Small intestine (tissue), 7 donors: ENCODE measurements around the gene TTLL1. TPM values are rescaled to one million over a fixed set of nuclear protein-coding genes. Genes with fewer than 3 reads are reported as not detected.
"Not testable (repeated sequence)": the region's sequence is repeated elsewhere in the genome, so short reads cannot be mapped to it uniquely, and the experiment has no call there.

Experiments used
- DNase-seq, 2 donors: peaks; one replicate each; pipeline versions ENCODE4 v3.0.0 to v3.0.0-alpha.2; 2013
- FAIRE-seq: peaks from 2 replicates; lab custom pipeline; 2012; peaks lifted over from hg19 to GRCh38; lab: Jason Lieb, UNC
- H3K27ac ChIP-seq, 3 donors: one replicate each; pipeline ENCODE4 v1.5.1; 2013; ENCODE audit warnings: low read length in 2 of 3, mild to moderate bottlenecking in 2 of 3, control low read depth in 1 of 3, inconsistent platforms in 1 of 3, low read depth in 1 of 3, moderate library complexity in 1 of 3
- H3K27me3 ChIP-seq, 3 donors: one replicate each; pipeline ENCODE4 v1.6.1; 2013; ENCODE audit warnings: low read length in 3 of 3, inconsistent platforms in 1 of 3; ENCODE audit not compliant: control insufficient read depth in 3 of 3, insufficient read depth in 3 of 3
- H3K36me3 ChIP-seq, 3 donors: one replicate each; pipeline ENCODE4 v1.6.1; 2013; ENCODE audit warnings: low read length in 3 of 3, inconsistent platforms in 1 of 3, low read depth in 1 of 3, mild to moderate bottlenecking in 1 of 3, moderate library complexity in 1 of 3; ENCODE audit not compliant: control insufficient read depth in 3 of 3, insufficient read depth in 2 of 3
- H3K4me1 ChIP-seq, 3 donors: one replicate each; pipeline ENCODE4 v1.6.1; 2013; ENCODE audit warnings: low read length in 2 of 3, inconsistent platforms in 1 of 3, low read depth in 1 of 3, mild to moderate bottlenecking in 1 of 3, moderate library complexity in 1 of 3; ENCODE audit not compliant: control insufficient read depth in 3 of 3, insufficient read depth in 2 of 3
- H3K4me3 ChIP-seq, 3 donors: one replicate each; pipeline ENCODE4 v1.5.1; 2013; ENCODE audit warnings: low read length in 3 of 3, control low read depth in 1 of 3, inconsistent platforms in 1 of 3, low read depth in 1 of 3, mild to moderate bottlenecking in 1 of 3, moderate library complexity in 1 of 3
- H3K9me3 ChIP-seq, 2 donors: one replicate each; pipeline ENCODE4 v1.6.1; 2013; ENCODE audit warnings: low read depth in 1 of 2, low read length in 1 of 2; ENCODE audit not compliant: control insufficient read depth in 2 of 2, insufficient read depth in 1 of 2
- WGBS, 3 donors: extraction: QIAGEN DNeasy Blood & Tissue Kit; methylation state at CpG; one replicate each; pipeline ENCODE4 v1.1.7; 2013; 5-methylcytosine and 5-hydroxymethylcytosine counted together
- polyA plus RNA-seq, 4 donors: library from polyadenylated mRNA; stranded (reverse) in 3 of 4; unstranded in 1 of 4; fragments of 200-250 nt in 3 of 4; fragments of 120-200 nt in 1 of 4; gene quantifications; one replicate each; pipeline versions ENCODE4 v1.2.1 to v1.2.3, GENCODE V29; 2013
- donor health status: healthy with polysubstance abuse.
- donor health status: control.
- donor health status: control.
- donor health status: Bipolar disorder and iron deficiency.
- donor health status: healthy.

Gene TTLL1
- polyA plus RNA-seq, 4 donors = 1.1 to 4.2 (median 2.4) TPM

DNA sequence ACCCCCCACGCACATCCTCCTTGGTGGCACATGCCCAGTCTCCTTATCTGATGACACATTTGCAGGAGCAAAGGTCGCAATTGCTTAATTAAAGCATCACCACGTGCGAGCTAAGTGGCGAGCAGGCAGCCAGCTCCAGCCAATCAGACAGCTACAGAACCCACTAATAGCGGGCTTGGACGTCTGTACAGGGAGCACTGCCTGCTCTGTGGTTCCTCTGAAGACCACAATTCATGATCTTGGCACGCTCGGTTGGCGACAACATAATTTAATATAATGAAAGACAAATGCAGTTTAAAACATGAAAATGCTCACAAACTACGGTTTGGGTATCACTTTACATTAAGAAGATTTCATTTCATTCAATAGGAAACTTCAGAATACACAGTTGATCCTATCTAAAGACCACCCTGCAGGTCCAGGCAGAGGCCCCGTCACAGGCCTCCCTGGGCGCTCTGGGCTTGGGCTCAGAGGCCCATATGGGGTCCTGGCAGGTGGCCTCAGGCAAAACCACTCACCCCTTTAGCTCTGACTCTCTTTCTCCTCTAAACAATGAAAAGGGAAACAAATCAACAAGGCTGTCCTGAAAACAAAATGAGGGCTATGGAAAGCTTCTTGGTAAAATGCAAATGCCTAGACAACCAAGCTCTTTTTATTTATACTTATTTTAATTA lies 84.7 kb downstream of the TTLL1 start:
- peak overlapping the region in 2 of 3 donors; percentile 24 to 70 for H3K27ac ChIP-seq
- H3K36me3 ChIP-seq = peaks cover 0 to 3% (median 0%) of the 10 kb centered on the region in 3 donors
- no peaks in the 10 kb centered on the region for H3K27me3 ChIP-seq
- H3K9me3 ChIP-seq = no peaks in the 10 kb centered on the region
- DNase-seq (peak; percentile 81 to 92), FAIRE-seq (no peak)
- H3K4me1 ChIP-seq = peaks cover 18 to 54% (median 19%) of the 10 kb centered on the region in 3 donors
- WGBS, 3 donors = 22 to 44% (median 26%) methylated on average over 13 of the region's 13 CpGs
- H3K4me3 ChIP-seq = no peak overlapping the region

DNA sequence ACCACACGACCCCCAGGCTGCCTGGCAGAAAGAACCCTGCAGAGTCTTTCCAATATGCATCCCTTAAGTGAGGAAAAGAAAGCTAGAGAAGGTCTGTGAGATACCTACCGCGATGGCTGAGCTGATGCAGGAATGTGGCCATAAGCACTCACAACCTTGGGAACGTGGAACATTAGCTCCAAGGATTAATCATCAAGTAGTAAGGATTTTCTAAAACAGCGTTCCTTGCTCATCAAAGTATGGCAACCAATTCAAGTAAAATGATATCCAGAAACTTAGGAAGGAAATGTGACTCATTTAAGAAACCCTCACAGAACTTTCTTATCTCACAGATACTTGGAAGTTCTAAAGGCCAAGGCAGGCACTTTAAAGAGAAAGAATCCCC lies 87.0 kb downstream of the TTLL1 start:
- WGBS, 3 donors = 44 to 49% (median 46%) methylated on average over 5 of the region's 5 CpGs
- FAIRE-seq (no peak), DNase-seq (no peak)
- Histone ChIP-seq H3K27ac (peak overlapping the region in 1 of 3 donors; percentile 45), H3K4me1 (peaks cover 15 to 35% (median 17%) of the 10 kb centered on the region in 3 donors), H3K9me3 (peaks cover 0 to 9% of the 10 kb centered on the region in 2 donors), H3K4me3 (no peak overlapping the region), H3K27me3 (no peaks in the 10 kb centered on the region), H3K36me3 (peaks cover 0 to 3% (median 0%) of the 10 kb centered on the region in 3 donors)

DNA sequence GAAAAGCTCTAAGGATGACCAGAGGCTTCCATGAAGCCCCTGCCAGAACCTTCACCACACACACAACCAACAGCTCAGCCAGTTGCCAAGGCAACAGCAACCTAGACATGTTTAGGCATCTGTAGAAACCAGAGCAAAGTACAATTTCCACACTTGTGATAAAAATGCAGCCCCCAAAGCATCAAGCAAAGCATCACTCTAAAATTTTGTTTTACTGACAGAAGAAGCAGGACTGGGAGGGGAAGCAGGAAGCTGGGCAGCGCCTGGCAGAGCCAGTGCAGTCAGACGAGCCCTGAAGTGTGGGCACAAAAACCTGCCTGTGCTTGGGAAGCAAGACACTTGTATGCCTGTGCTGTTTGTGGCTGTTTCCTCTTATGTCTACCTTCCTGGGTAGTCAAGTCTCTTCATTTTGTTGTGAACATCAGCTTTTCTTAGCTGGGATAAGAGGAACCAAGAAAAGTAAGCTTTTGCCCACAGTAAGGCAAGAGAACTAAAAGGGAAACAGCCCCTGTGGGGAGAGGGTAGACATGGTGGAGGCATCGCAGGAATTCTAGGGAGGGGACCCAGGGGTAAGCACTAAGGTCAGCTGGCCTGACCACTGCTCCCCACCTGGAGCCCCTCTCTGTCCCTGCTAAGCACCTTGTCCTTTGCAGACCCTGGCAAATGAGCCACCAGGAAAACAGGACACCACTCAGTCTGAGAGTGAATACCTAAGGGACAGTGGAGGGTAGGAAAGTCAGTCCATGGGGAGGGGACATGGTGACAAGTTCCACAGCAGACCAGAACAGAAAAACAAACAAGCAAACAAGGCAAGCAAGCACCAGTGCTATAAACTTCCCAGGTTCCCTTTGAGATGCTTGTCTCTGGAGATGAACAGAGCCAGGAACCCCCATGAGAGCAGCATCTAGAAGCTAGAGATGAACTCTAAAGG lies 87.7 kb downstream of the TTLL1 start:
- Histone ChIP-seq H3K27ac (peak overlapping the region in 1 of 3 donors; percentile 45), H3K4me3 (no peak overlapping the region), H3K27me3 (no peaks in the 10 kb centered on the region), H3K4me1 (peaks cover 15 to 37% (median 15%) of the 10 kb centered on the region in 3 donors), H3K9me3 (peaks cover 0 to 9% of the 10 kb centered on the region in 2 donors), H3K36me3 (peaks cover 0 to 3% (median 0%) of the 10 kb centered on the region in 3 donors)
- WGBS, 3 donors = 44 to 50% (median 46%) methylated on average over 3 of the region's 3 CpGs
- FAIRE-seq = no peak
- DNase-seq = no peak

DNA sequence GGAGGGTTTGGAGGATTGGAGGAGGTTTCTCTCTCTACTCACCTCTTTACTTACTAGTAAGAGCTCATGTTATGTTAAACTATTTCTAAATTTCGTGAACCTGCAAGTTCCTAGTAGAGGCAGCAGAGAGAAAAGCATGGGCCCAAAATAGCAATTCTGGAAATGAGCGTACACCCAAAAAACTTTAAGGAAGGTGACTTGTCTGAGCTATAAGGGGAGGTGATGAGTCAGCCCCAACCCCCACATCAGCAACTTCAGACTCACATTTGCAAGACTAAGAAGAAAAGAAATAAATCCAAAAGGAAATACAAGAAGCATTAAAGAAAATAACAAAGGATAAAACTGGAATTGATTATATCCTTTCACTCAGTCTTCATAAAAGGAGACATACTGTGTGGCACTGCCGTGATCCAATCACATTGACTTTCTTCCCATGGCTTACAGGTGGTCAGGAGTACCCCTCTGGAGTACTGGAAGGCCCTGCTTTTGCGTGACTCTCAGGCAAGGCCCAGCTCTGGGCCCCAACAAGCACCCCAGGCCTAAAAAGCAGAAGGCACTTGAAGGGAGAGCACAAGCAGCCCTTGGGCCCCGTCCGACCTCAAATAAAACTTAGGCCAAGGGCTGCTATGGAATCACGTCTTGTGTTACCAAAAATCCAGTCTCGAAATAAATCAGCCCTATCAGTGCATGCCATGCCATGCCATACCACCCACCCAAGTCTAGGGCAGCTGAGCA lies 88.6 kb downstream of the TTLL1 start:
- FAIRE-seq = no peak
- no peak for DNase-seq

DNA sequence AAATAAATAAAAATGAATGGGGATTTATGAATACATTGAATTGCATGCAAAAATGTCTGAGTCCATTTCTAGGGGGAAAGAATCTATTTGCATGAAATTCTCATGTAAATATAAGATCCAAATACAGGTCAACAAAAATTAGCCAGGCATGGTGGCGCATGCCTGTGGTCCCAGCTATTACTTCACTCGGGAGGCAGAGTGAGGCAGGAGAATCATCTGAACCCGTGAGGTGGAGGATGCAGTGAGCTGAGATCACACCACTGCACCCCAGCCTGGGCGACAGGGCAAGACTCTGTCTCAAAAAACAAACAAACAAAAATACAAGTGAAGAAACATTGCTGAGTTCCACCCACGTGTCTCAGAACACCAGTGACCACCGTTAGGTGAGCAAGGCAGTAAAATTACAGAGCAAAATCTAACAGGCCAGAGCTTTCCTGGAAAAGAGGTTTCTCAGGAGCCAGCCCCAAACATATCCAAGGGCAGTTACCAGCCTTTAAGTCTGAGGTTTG lies 91.6 kb downstream of the TTLL1 start:
- no peak overlapping the region for H3K27ac ChIP-seq

More for the DNA sequence above, 88.6 kb downstream of the TTLL1 start:
- peaks cover 15 to 41% (median 15%) of the 10 kb centered on the region in 3 donors for H3K4me1 ChIP-seq
- peaks cover 0 to 9% of the 10 kb centered on the region in 2 donors for H3K9me3 ChIP-seq
- H3K27me3 ChIP-seq = no peaks in the 10 kb centered on the region
- 73 to 86% (median 84%) methylated on average over 8 of the region's 8 CpGs for WGBS, 3 donors
- H3K36me3 ChIP-seq = peaks cover 0 to 3% (median 0%) of the 10 kb centered on the region in 3 donors
- H3K27ac ChIP-seq = no peak overlapping the region
- no peak overlapping the region for H3K4me3 ChIP-seq

DNA sequence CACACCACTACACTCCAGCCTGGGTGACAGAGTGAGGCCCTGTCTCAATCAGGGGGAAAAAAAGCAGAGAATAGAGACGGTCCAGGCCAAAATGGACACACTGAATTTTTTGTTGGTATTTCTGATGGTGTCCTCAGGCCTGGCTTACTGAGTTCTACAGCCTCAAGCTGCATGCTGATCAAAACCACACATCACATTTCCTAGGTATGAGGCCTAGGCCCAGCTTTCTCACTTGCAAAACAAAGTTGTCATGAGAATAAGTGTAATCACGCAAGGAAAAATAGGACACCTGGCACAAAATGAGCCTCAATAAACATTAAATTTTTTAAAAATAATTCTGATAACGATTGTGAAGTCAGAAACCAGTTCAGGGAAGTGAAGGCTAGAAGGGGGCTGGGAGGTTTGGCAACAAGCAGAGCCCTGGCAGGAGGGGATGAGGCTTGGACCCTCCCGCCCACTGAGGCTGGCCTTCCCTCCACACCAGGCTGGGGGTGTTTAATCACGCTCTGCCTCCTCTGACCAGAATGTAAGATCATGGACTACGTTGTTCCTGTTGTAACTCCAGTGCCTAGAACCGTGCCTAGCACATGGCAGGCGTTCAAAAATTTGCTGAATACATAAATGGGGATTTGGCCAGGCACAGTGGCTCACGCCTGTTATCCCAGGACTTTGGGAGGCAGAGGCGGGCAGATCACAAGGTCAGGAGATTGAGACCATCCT lies 92.4 kb downstream of the TTLL1 start:
- no peak for FAIRE-seq
- no peak overlapping the region for H3K4me3 ChIP-seq
- H3K36me3 ChIP-seq = peaks cover 0 to 3% (median 0%) of the 10 kb centered on the region in 3 donors
- no peaks in the 10 kb centered on the region for H3K27me3 ChIP-seq
- peaks cover 0 to 12% of the 10 kb centered on the region in 2 donors for H3K9me3 ChIP-seq
- H3K4me1 ChIP-seq = peaks cover 2 to 39% (median 19%) of the 10 kb centered on the region in 3 donors
- WGBS, 3 donors = 72 to 77% (median 75%) methylated on average over 10 of the region's 10 CpGs
- H3K27ac ChIP-seq = peak overlapping the region in 2 of 3 donors; percentile 22 to 59
- no peak for DNase-seq

More for the DNA sequence above, 91.6 kb downstream of the TTLL1 start:
- Histone ChIP-seq H3K4me3 (no peak overlapping the region), H3K4me1 (peaks cover 5 to 43% (median 21%) of the 10 kb centered on the region in 3 donors), H3K9me3 (peaks cover 0 to 9% of the 10 kb centered on the region in 2 donors), H3K36me3 (peaks cover 0 to 3% (median 0%) of the 10 kb centered on the region in 3 donors), H3K27me3 (no peaks in the 10 kb centered on the region)
- FAIRE-seq = no peak
- no peak for DNase-seq
- 63 to 69% (median 69%) methylated on average over 6 of the region's 6 CpGs for WGBS, 3 donors

DNA sequence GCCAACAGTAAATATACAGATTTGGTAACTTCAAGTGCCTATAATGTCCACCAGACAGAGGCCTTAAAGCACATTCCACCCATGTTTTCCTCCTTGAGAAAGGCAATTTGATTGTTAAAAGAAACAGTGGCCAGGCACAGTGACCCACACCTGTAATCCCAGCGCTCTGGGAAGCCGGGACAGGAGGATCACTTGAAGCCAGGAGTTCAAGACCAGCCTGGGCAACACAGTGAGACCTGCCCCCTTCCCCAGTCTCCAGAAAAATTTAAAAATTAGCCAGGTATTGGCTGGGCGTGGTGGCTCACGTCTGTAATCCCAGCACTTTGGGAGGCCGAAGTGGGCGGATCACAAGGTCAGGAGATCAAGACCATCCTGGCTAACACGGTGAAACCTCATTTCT lies 93.5 kb downstream of the TTLL1 start:
- not testable (repeated sequence) for FAIRE-seq, H3K27me3 ChIP-seq, H3K36me3 ChIP-seq, H3K4me3 ChIP-seq, DNase-seq
- Histone ChIP-seq H3K9me3 (peaks cover 0 to 12% of the 10 kb centered on the region in 2 donors), H3K4me1 (peaks cover 4 to 40% (median 20%) of the 10 kb centered on the region in 3 donors), H3K27ac (peak overlapping the region; percentile 45 to 90 (median 90))
- WGBS, 3 donors = 63 to 75% (median 67%) methylated on average over 6 to 7 of the region's 7 CpGs
